IMR-90 (cell line): ENCODE measurements around the gene MACF1.

Experiments used
- CTCF ChIP-seq: conservative IDR thresholded peaks from 2 replicates; pipeline ENCODE4 v1.5.1; 2012; ENCODE audit warnings: mild to moderate bottlenecking, low read depth, low read length, improper control_type of control experiment
- POLR2A ChIP-seq: IDR thresholded peaks from 2 replicates; pipeline ENCODE4 v1.6.1; 2012; ENCODE audit warnings: mild to moderate bottlenecking, low read depth, low read length

- TF ChIP-seq CTCF (no peak), POLR2A (no peak)
Measured at GRCh38 chr1:39294531-39294930, 90.0 kb downstream of the MACF1 start.
